MCF 10A (cell line): ENCODE data around the gene VSIG10L2. TPM values are rescaled to one million over a fixed set of nuclear protein-coding genes. Genes with fewer than 3 reads are reported as not detected.

ENCODE experiments used
- BruUV-seq: library from RNA; stranded (reverse); fragments of 400-500 nt; replicated peaks from 2 replicates; lab custom pipeline; 2021; lab: Mats Ljungman, UMichigan
- CTCF ChIA-PET: fragments of 300-600 bp; sonication (Branson Sonifier 250); formaldehyde crosslinking; extraction: SDS; loops from one replicate; lab custom pipeline; 2021; ENCODE audit warnings: antibody characterized with exemption, inconsistent platforms; lab: Yijun Ruan, JAX
- POLR2A ChIA-PET: fragments of 300-600, 350-650 bp; sonication (Branson Sonifier 250); formaldehyde crosslinking; extraction: SDS; loops from one replicate; lab custom pipeline; 2020; ENCODE audit warnings: antibody characterized with exemption, inconsistent platforms; lab: Yijun Ruan, JAX
- DNase-seq: peaks from one replicate; pipeline ENCODE4 v3.0.0-alpha.2; 2018; ENCODE audit not compliant: unreplicated experiment
- H3K27ac Mint-ChIP-seq: one replicate; pipeline ENCODE4 v1.8.0; 2022; ENCODE audit warnings: mild to moderate bottlenecking, low read depth, mixed read lengths; ENCODE audit not compliant: unreplicated experiment
- H3K27me3 Mint-ChIP-seq: one replicate; pipeline ENCODE4 v1.8.0; 2022; ENCODE audit warnings: mixed read lengths; ENCODE audit not compliant: insufficient read depth, unreplicated experiment
- H3K36me3 Mint-ChIP-seq: one replicate; pipeline ENCODE4 v1.8.0; 2022; ENCODE audit warnings: mild to moderate bottlenecking, moderate library complexity, mixed read lengths; ENCODE audit not compliant: insufficient read depth, unreplicated experiment
- H3K4me1 Mint-ChIP-seq: one replicate; pipeline ENCODE4 v1.8.0; 2022; ENCODE audit warnings: mixed read lengths; ENCODE audit not compliant: insufficient read depth, unreplicated experiment
- H3K4me3 Mint-ChIP-seq: one replicate; pipeline ENCODE4 v1.8.0; 2022; ENCODE audit warnings: mild to moderate bottlenecking, moderate library complexity, mixed read lengths; ENCODE audit not compliant: unreplicated experiment
- H3K9me3 Mint-ChIP-seq: one replicate; pipeline ENCODE4 v1.8.0; 2022; ENCODE audit warnings: mixed read lengths; ENCODE audit not compliant: unreplicated experiment
- intact Hi-C: fragments of 100-400 bp; cut with micrococcal nuclease; formaldehyde crosslinking; loops from 2 replicates; pipeline ENCODE4 v1.14.1; 2022
- total RNA-seq: library from RNA; stranded (reverse); gene quantifications from 2 replicates; pipeline ENCODE4 v1.2.3, GENCODE V29; 2022
- TF ChIP-seq, protein P1 (sequence below): fragments of 200-600 bp; IDR thresholded peaks from one replicate; pipeline ENCODE4 v1.8.0; 2022; ENCODE audit warnings: antibody characterized with exemption, mild to moderate bottlenecking; ENCODE audit not compliant: unreplicated experiment

VSIG10L2 gene
- total RNA-seq, 1 experiment from 2014 or later, result not detected

DNA sequence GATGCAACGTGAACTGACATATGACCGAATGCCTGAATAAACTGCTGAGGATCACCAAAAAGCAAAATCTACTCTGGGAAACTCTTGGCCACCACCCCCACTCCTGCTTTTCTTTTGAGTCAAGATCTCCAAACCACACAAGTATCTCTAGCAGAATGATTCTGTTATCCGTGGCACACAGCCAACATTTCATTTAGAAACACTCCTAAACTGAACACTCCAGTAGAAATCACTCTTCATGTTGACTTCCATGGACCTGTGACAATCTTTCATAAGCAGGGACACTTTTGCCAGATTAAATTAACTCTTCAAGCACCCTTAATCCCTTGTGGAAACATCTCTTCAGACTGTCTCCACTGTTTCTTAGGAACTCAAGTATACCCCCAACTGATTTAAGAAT, 44.4 kb downstream of the VSIG10L2 start:
- Mint-ChIP-seq H3K27me3 (no peaks in the 10 kb centered on the region), H3K36me3 (no peaks in the 10 kb centered on the region), H3K4me1 (peaks cover 8% of the 10 kb centered on the region), H3K27ac (no peak overlapping the region), H3K9me3 (no peaks in the 10 kb centered on the region), H3K4me3 (no peak overlapping the region)
- POLR2A ChIA-PET, result no interaction called here
- intact Hi-C loops, result no loop called here
- BruUV-seq, result no TSS peak
- TF ChIP-seq, protein P1, sequence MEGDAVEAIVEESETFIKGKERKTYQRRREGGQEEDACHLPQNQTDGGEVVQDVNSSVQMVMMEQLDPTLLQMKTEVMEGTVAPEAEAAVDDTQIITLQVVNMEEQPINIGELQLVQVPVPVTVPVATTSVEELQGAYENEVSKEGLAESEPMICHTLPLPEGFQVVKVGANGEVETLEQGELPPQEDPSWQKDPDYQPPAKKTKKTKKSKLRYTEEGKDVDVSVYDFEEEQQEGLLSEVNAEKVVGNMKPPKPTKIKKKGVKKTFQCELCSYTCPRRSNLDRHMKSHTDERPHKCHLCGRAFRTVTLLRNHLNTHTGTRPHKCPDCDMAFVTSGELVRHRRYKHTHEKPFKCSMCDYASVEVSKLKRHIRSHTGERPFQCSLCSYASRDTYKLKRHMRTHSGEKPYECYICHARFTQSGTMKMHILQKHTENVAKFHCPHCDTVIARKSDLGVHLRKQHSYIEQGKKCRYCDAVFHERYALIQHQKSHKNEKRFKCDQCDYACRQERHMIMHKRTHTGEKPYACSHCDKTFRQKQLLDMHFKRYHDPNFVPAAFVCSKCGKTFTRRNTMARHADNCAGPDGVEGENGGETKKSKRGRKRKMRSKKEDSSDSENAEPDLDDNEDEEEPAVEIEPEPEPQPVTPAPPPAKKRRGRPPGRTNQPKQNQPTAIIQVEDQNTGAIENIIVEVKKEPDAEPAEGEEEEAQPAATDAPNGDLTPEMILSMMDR, result no peak
- peak; percentile 30 for DNase-seq
- CTCF ChIA-PET, result no interaction called here

DNA sequence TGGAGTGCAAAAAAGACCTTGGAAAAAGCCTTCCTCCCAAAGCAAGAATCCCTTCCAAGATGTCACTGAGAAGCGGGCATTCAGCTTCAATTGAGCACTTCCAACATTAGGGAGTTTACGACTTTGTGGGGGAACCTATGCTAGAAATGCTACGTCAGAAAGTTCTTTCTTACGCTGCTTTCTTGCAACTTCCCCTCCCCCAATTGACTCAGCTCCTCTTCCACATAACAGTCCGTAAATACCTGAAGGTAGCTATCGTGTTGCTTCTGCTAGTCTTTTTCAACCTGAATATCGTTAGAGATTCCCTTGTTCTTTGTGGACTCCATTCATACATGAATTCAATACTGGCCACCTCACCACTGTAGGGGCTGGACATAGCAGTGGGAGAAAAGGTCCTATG, 47.0 kb downstream of the VSIG10L2 start:
- TF ChIP-seq, protein P1, result no peak
- no peak overlapping the region for H3K4me3 Mint-ChIP-seq
- intact Hi-C loops, result no loop called here
- no peak overlapping the region for H3K27ac Mint-ChIP-seq
- ChIA-PET CTCF (interaction anchor here (0.5 kb wide), 2 partner anchors 8 to 185 kb away, joined by 3 read pairs; no protein-coding TSS in a partner anchor), POLR2A (no interaction called here)
- no peaks in the 10 kb centered on the region for H3K9me3 Mint-ChIP-seq
- H3K4me1 Mint-ChIP-seq, result peaks cover 14% of the 10 kb centered on the region
- no peaks in the 10 kb centered on the region for H3K27me3 Mint-ChIP-seq
- no peaks in the 10 kb centered on the region for H3K36me3 Mint-ChIP-seq
- no peak for DNase-seq
- no TSS peak for BruUV-seq

DNA sequence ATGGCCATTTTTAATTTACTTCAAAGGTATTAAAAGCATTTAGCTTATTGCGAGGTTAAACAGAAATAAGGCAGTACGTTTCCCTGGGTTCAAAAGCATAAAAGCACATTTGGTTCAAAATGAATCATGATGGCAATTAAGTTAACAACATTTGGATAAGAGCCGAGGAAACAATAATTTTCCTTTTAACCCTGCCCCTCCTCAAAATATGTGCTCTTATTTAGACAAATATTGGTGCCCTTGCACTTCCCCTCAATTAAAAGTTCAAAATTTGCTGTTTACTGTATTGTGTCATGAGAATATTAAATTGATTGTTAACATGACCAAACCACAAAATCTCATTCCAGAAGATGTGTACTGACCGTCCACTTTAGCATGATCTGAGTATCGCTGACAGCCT, 48.7 kb downstream of the VSIG10L2 start:
- CTCF ChIA-PET, result interaction anchor here (0.7 kb wide), 1 partner anchor 26 kb away, joined by 3 read pairs; no protein-coding TSS in a partner anchor
- no peaks in the 10 kb centered on the region for H3K36me3 Mint-ChIP-seq
- intact Hi-C loops, result no loop called here

DNA sequence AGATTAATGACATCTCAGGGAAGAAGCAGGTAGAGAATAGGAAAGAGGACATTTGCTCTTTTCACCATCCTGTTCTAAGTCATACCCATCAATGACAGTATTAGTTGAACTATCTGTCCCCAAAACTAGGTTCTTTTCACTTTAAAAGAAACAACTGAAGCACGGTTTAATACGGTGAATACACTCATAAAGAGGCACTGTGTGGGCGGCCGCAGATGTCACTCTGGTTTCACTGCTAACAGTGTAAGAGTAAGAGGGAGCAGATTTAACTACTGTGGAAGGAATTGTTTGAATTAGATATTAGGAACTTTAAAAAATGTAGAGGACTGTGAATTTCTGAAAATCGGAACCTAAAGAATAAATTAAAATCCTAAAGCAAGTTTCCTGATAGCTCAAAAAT, 49.5 kb downstream of the VSIG10L2 start:
- Mint-ChIP-seq H3K4me3 (no peak overlapping the region), H3K27me3 (no peaks in the 10 kb centered on the region), H3K9me3 (no peaks in the 10 kb centered on the region), H3K27ac (peak overlapping the region; percentile 11), H3K4me1 (peaks cover 9% of the 10 kb centered on the region), H3K36me3 (no peaks in the 10 kb centered on the region)
- intact Hi-C loops, result no loop called here
- TF ChIP-seq, protein P1, result no peak
- no TSS peak for BruUV-seq
- DNase-seq, result no peak
- ChIA-PET CTCF (no interaction called here), POLR2A (interaction anchor here (0.6 kb wide), 2 partner anchors 8 to 148 kb away, joined by 3 read pairs; no protein-coding TSS in a partner anchor)

More for the DNA sequence above, 48.7 kb downstream of the VSIG10L2 start:
- peaks cover 14% of the 10 kb centered on the region for H3K4me1 Mint-ChIP-seq
- H3K4me3 Mint-ChIP-seq, result no peak overlapping the region
- POLR2A ChIA-PET, result interaction anchor here (1.2 kb wide), 1 partner anchor 13 kb away, joined by 3 read pairs; no protein-coding TSS in a partner anchor
- H3K9me3 Mint-ChIP-seq, result no peaks in the 10 kb centered on the region
- BruUV-seq, result no TSS peak
- no peak overlapping the region for H3K27ac Mint-ChIP-seq
- H3K27me3 Mint-ChIP-seq, result no peaks in the 10 kb centered on the region
- TF ChIP-seq, protein P1, result no peak
- DNase-seq, result no peak
